ENCODE data around the gene XPNPEP3. TPM values are rescaled to one million over a fixed set of nuclear protein-coding genes. Genes with fewer than 3 reads are reported as not detected.

The XPNPEP3 gene
- total RNA-seq, 4 donors from 2014 or later = 7.6 to 15.8 (median 10.2) TPM

DNA sequence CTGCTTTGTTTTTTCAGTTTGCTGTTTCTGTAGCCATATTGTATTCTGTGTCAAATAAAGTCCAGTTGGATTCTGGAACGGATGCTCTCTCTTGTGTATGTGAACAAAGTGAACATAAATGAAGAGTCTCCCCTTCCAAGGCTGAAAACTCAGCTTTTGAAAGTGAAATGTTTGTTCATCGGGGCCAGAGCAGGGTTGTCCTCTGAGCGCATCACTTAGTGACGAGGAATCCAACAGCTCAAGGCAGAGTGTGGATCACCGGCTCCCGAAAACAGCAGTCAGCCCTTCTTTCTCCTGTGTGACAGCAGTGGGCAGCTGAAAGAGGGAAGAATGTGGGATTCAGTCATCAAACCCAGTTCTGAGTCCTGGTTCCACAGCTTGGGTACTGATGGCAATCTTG lies 115.6 kb downstream of the XPNPEP3 start:
- H3K36me3 ChIP-seq = peaks cover 26 to 57% (median 53%) of the 10 kb centered on the region in 4 donors
- DNase-seq (ENCODE audit: extremely low spot score) = no peak
- H3K27ac ChIP-seq (replicated peaks in 1 of 4) = no peak overlapping the region
- H3K27me3 ChIP-seq = no peaks in the 10 kb centered on the region
- no peaks in the 10 kb centered on the region for H3K4me1 ChIP-seq
- TF ChIP-seq POLR2A (IDR thresholded peaks at IDR 0.05; ENCODE audit: low read depth) = no peak
- no peak for TF ChIP-seq CTCF (IDR thresholded peaks at IDR 0.05)
- no peak for TF ChIP-seq POLR2AphosphoS5 (IDR thresholded peaks at IDR 0.05)
- TF ChIP-seq EP300 (IDR thresholded peaks at IDR 0.05) = no peak
- intact Hi-C loops (cut with DNase I) = no loop called here
- 93% methylated on average over 6 of the region's 6 CpGs for WGBS
- H3K4me3 ChIP-seq = no peak overlapping the region
- no peaks in the 10 kb centered on the region for H3K9me3 ChIP-seq

DNA sequence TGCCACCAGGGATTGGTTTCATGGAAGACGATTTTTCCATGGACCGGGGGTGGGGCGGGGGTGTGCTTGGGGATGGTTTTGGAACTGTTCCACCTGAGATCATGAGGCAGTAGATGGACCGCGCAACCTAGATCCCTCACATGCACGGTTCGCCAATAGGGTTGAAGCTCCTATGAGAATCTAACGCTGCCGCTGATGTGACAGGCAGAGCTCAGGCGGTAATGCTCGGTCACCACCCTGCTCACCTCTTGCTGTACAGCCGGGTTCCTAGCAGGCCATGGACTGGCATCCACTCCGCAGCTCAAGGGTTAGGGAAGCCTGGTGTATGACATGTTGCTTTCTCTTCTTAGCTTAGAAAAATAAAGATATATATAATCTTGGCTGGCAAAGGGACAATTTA lies 116.2 kb downstream of the XPNPEP3 start:
- Histone ChIP-seq H3K4me1 (no peaks in the 10 kb centered on the region), H3K4me3 (no peak overlapping the region), H3K27me3 (no peaks in the 10 kb centered on the region), H3K9me3 (no peaks in the 10 kb centered on the region), H3K27ac (replicated peaks in 1 of 4) (no peak overlapping the region), H3K36me3 (peaks cover 23 to 52% (median 47%) of the 10 kb centered on the region in 4 donors)
- intact Hi-C loops (cut with DNase I) = no loop called here
- TF ChIP-seq CTCF (IDR thresholded peaks at IDR 0.05) = no peak
- TF ChIP-seq POLR2AphosphoS5 (IDR thresholded peaks at IDR 0.05) = peak in 1 of 2 donors; percentile 34
- no peak for TF ChIP-seq POLR2A (IDR thresholded peaks at IDR 0.05; ENCODE audit: low read depth)
- no peak for DNase-seq (ENCODE audit: extremely low spot score)
- 94% methylated on average over 12 of the region's 13 CpGs for WGBS

GRCh38 chr22:40975366-40975765 lies 118.4 kb downstream of the XPNPEP3 start:
- Histone ChIP-seq H3K4me3 (no peak overlapping the region), H3K27me3 (no peaks in the 10 kb centered on the region), H3K27ac (replicated peaks in 1 of 4) (no peak overlapping the region), H3K9me3 (no peaks in the 10 kb centered on the region), H3K4me1 (no peaks in the 10 kb centered on the region), H3K36me3 (peaks cover 11 to 31% (median 27%) of the 10 kb centered on the region in 4 donors)
- intact Hi-C loops (cut with DNase I) = no loop called here
- DNase-seq (ENCODE audit: extremely low spot score) = no peak
- TF ChIP-seq CTCF (IDR thresholded peaks at IDR 0.05) (no peak), EP300 (IDR thresholded peaks at IDR 0.05) (no peak), POLR2AphosphoS5 (IDR thresholded peaks at IDR 0.05) (no peak), POLR2A (IDR thresholded peaks at IDR 0.05; ENCODE audit: low read depth) (no peak)
- WGBS = 67% methylated on average over 1 of the region's 1 CpG

DNA sequence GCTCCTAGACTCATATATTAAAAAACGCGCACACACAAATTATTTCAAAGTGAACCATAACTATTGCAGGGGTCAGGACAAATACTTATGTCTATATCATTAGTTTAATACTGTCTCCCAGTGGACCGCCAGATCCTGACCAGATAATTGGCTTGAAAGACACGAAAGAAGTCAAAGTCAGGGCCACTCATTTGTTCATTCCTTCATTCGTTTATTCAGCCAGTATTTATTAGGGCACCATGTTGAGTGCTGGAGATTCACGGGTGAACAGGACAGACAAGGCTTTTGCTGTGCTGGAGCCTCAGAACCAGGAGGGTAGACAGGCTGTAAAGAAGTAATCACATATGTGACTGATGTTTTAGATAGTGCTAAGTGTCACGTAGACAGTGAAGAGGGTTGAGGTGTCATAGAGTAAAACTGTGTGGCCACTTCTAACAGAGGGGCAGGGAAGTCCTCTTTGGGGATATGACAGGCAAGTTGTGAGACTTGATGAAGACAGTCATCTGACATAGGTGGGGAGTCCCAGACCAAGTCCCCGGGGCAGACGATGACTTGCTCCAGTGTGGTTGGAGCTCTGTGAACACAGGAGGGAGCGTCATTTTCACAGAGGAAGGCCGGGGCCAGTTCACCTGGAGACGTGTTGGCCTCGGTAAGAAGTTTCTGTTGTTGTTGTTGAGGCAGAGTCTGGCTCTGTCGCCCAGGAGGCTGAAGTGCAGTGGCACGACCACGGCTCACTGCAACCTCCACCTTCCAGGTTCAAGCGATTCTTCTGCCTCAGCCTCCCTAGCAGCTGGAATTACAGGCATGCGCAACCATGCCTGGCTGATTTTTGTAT lies 120.1 kb downstream of the XPNPEP3 start:
- Histone ChIP-seq H3K4me3 (no peak overlapping the region), H3K9me3 (no peaks in the 10 kb centered on the region), H3K4me1 (peaks cover 0 to under 1% (median under 1%) of the 10 kb centered on the region in 4 donors), H3K27me3 (no peaks in the 10 kb centered on the region), H3K36me3 (peaks cover 7 to 14% (median 13%) of the 10 kb centered on the region in 4 donors), H3K27ac (replicated peaks in 1 of 4) (no peak overlapping the region)
- TF ChIP-seq POLR2A (IDR thresholded peaks at IDR 0.05; ENCODE audit: low read depth) = no peak
- intact Hi-C loops (cut with DNase I) = no loop called here
- DNase-seq (ENCODE audit: extremely low spot score) = no peak
- 89% methylated on average over 18 of the region's 18 CpGs for WGBS

GRCh38 chr22:40979198-40979597 lies 122.2 kb downstream of the XPNPEP3 start:
- 97% methylated on average over 7 of the region's 7 CpGs for WGBS
- intact Hi-C loops (cut with DNase I) = no loop called here
- Histone ChIP-seq H3K27ac (replicated peaks in 1 of 4) (no peak overlapping the region), H3K4me3 (no peak overlapping the region), H3K36me3 (no peaks in the 10 kb centered on the region), H3K9me3 (no peaks in the 10 kb centered on the region), H3K27me3 (no peaks in the 10 kb centered on the region), H3K4me1 (peaks cover 3 to 15% (median 11%) of the 10 kb centered on the region in 4 donors)
- no peak for TF ChIP-seq CTCF (IDR thresholded peaks at IDR 0.05)
- no peak for DNase-seq (ENCODE audit: extremely low spot score)

Measured in esophagus muscularis mucosa (tissue), 4 donors.